SK-N-SH treated with all-trans-retinoic acid at 6 μM for 48 hours (cell line): ENCODE measurements around the gene GSG1.

ENCODE experiments used
- ATAC-seq: fragments of 200-7000 bp; cut with Tn5 transposase; 3 replicates; pipeline ENCODE4 v1.9.1; 2020; ENCODE audit warnings: mild to moderate bottlenecking, moderate library complexity
- BACH2 ChIP-seq: fragments of 250-450 bp; sonication (Bioruptor Pico); IDR thresholded peaks from 2 replicates; pipeline ENCODE4 v1.9.0; 2021; ENCODE audit warnings: mild to moderate bottlenecking, borderline replicate concordance
- CSDC2 ChIP-seq: fragments of 250-450 bp; sonication (Bioruptor Pico); IDR thresholded peaks from 2 replicates; pipeline ENCODE4 v1.5.0; 2020; ENCODE audit warnings: mild to moderate bottlenecking, moderate library complexity
- ESRRG ChIP-seq: fragments of 250-450 bp; sonication (Bioruptor Pico); IDR thresholded peaks from 2 replicates; pipeline ENCODE4 v1.6.1; 2021; ENCODE audit warnings: mild to moderate bottlenecking
- GLIS3 ChIP-seq: fragments of 250-450 bp; sonication (Bioruptor Pico); IDR thresholded peaks from 2 replicates; pipeline ENCODE4 v1.5.0; 2020; ENCODE audit warnings: mild to moderate bottlenecking, moderate library complexity
- ISL1 ChIP-seq: fragments of 250-450 bp; sonication (Bioruptor Pico); IDR thresholded peaks from 2 replicates; pipeline ENCODE4 v2.1.2; 2022; ENCODE audit warnings: mild to moderate bottlenecking, moderate library complexity
- OSR1 ChIP-seq: fragments of 250-450 bp; sonication (Bioruptor Pico); IDR thresholded peaks from 2 replicates; pipeline ENCODE4 v1.8.0; 2022; ENCODE audit warnings: moderate library complexity, mild to moderate bottlenecking, inconsistent platforms
- PPARA ChIP-seq: fragments of 250-450 bp; sonication (Bioruptor Pico); IDR thresholded peaks from 2 replicates; pipeline ENCODE4 v1.5.0; 2020; ENCODE audit warnings: mild to moderate bottlenecking, borderline replicate concordance
- RARB ChIP-seq: fragments of 250-450 bp; sonication (Bioruptor Pico); IDR thresholded peaks from 2 replicates; pipeline ENCODE4 v1.8.0; 2021; ENCODE audit warnings: mild to moderate bottlenecking, moderate library complexity
- SNAI2 ChIP-seq: fragments of 250-450 bp; sonication (Bioruptor Pico); IDR thresholded peaks from 2 replicates; pipeline ENCODE4 v1.5.0; 2020; ENCODE audit warnings: mild to moderate bottlenecking, moderate library complexity
- TCF4 ChIP-seq: fragments of 250-450 bp; sonication (Bioruptor Pico); IDR thresholded peaks from 2 replicates; pipeline ENCODE4 v1.8.0; 2021; ENCODE audit warnings: mild to moderate bottlenecking, moderate library complexity, borderline replicate concordance
- ZC3H10 ChIP-seq: fragments of 250-450 bp; sonication (Bioruptor Pico); IDR thresholded peaks from 2 replicates; pipeline ENCODE4 v1.5.1; 2021; ENCODE audit warnings: mild to moderate bottlenecking, moderate library complexity
- ZFP3 ChIP-seq: fragments of 250-450 bp; sonication (Bioruptor Pico); IDR thresholded peaks from 2 replicates; pipeline ENCODE4 v1.5.0; 2020; ENCODE audit warnings: mild to moderate bottlenecking, moderate library complexity
- ZFP30 ChIP-seq: fragments of 450-650 bp; formaldehyde crosslinking; IDR thresholded peaks from 2 replicates; pipeline ENCODE4 v1.5.0; 2022; ENCODE audit warnings: mild to moderate bottlenecking, moderate library complexity
- ZNF565 ChIP-seq: fragments of 450-650 bp; formaldehyde crosslinking; conservative IDR thresholded peaks from 2 replicates; pipeline ENCODE4 v1.5.0; 2020; ENCODE audit warnings: low read depth, mild to moderate bottlenecking, moderate library complexity
- ZNF70 ChIP-seq: fragments of 450-650 bp; formaldehyde crosslinking; IDR thresholded peaks from 2 replicates; pipeline ENCODE4 v1.5.0; 2020; ENCODE audit warnings: mild to moderate bottlenecking, moderate library complexity
- ZNF8 ChIP-seq: fragments of 450-650 bp; formaldehyde crosslinking; IDR thresholded peaks from 2 replicates; pipeline ENCODE4 v1.5.0; 2020; ENCODE audit warnings: mild to moderate bottlenecking, moderate library complexity
- TF ChIP-seq, protein P1 (sequence below): fragments of 250-450 bp; sonication (Bioruptor Pico); IDR thresholded peaks from 2 replicates; pipeline ENCODE4 v1.8.0; 2020; ENCODE audit warnings: mild to moderate bottlenecking, moderate library complexity, borderline replicate concordance
- TF ChIP-seq, protein P2 (sequence below): fragments of 250-450 bp; sonication (Bioruptor Pico); IDR thresholded peaks from 2 replicates; pipeline ENCODE4 v1.5.1; 2020; ENCODE audit warnings: low read depth, mild to moderate bottlenecking, moderate library complexity
- TF ChIP-seq, protein P3 (sequence below): fragments of 250-450 bp; sonication (Bioruptor Pico); IDR thresholded peaks from 2 replicates; pipeline ENCODE4 v1.5.1; 2021; ENCODE audit warnings: mild to moderate bottlenecking, moderate library complexity
- TF ChIP-seq, protein P4 (sequence below): fragments of 250-450 bp; sonication (Bioruptor Pico); IDR thresholded peaks from 2 replicates; pipeline ENCODE4 v1.8.0; 2021; ENCODE audit warnings: low read depth, mild to moderate bottlenecking, moderate library complexity, borderline replicate concordance
- TF ChIP-seq, protein P5 (sequence below): fragments of 250-450 bp; sonication (Bioruptor Pico); IDR thresholded peaks from 2 replicates; pipeline ENCODE4 v1.5.0; 2020; ENCODE audit warnings: mild to moderate bottlenecking, moderate library complexity

Gene GSG1

DNA sequence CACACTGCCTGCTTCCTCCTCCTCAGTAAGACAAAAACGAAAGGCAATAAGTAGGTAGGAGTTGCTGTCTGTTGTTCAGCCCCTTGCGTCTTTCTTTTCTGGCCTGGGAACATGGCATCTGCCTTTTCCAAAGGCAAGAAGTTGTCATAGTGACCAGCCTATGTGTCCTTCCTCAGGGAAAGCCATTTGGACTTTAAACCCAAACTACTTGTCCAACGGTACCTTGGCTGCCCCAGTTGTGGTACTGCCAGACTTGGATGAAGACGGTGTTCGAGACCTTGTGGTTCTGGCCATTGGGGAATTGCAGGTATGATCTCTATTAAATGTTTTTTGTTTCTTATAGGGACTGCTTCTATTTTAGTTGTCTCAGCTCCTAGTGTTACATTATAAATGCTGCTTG lies 40.8 kb downstream of the GSG1 start:
- TF ChIP-seq ZFP30 (CRISPR knock-in tag), result no peak
- TF ChIP-seq TCF4 (CRISPR knock-in tag), result no peak
- TF ChIP-seq, protein P1, sequence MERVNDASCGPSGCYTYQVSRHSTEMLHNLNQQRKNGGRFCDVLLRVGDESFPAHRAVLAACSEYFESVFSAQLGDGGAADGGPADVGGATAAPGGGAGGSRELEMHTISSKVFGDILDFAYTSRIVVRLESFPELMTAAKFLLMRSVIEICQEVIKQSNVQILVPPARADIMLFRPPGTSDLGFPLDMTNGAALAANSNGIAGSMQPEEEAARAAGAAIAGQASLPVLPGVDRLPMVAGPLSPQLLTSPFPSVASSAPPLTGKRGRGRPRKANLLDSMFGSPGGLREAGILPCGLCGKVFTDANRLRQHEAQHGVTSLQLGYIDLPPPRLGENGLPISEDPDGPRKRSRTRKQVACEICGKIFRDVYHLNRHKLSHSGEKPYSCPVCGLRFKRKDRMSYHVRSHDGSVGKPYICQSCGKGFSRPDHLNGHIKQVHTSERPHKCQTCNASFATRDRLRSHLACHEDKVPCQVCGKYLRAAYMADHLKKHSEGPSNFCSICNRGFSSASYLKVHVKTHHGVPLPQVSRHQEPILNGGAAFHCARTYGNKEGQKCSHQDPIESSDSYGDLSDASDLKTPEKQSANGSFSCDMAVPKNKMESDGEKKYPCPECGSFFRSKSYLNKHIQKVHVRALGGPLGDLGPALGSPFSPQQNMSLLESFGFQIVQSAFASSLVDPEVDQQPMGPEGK (CRISPR knock-in tag), result no peak
- TF ChIP-seq, protein P2, sequence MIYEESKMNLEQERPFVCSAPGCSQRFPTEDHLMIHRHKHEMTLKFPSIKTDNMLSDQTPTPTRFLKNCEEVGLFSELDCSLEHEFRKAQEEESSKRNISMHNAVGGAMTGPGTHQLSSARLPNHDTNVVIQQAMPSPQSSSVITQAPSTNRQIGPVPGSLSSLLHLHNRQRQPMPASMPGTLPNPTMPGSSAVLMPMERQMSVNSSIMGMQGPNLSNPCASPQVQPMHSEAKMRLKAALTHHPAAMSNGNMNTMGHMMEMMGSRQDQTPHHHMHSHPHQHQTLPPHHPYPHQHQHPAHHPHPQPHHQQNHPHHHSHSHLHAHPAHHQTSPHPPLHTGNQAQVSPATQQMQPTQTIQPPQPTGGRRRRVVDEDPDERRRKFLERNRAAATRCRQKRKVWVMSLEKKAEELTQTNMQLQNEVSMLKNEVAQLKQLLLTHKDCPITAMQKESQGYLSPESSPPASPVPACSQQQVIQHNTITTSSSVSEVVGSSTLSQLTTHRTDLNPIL (CRISPR knock-in tag), result no peak
- no peak for TF ChIP-seq ZNF565 (CRISPR knock-in tag)
- no peak for TF ChIP-seq ZFP3 (CRISPR knock-in tag)
- no peak for TF ChIP-seq ZC3H10 (CRISPR knock-in tag)
- TF ChIP-seq, protein P3, sequence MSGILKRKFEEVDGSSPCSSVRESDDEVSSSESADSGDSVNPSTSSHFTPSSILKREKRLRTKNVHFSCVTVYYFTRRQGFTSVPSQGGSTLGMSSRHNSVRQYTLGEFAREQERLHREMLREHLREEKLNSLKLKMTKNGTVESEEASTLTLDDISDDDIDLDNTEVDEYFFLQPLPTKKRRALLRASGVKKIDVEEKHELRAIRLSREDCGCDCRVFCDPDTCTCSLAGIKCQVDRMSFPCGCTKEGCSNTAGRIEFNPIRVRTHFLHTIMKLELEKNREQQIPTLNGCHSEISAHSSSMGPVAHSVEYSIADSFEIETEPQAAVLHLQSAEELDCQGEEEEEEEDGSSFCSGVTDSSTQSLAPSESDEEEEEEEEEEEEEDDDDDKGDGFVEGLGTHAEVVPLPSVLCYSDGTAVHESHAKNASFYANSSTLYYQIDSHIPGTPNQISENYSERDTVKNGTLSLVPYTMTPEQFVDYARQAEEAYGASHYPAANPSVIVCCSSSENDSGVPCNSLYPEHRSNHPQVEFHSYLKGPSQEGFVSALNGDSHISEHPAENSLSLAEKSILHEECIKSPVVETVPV (CRISPR knock-in tag), result no peak
- TF ChIP-seq SNAI2 (CRISPR knock-in tag), result no peak
- TF ChIP-seq BACH2 (CRISPR knock-in tag), result no peak
- no peak for TF ChIP-seq CSDC2 (CRISPR knock-in tag)
- no peak for TF ChIP-seq GLIS3 (CRISPR knock-in tag)
- TF ChIP-seq, protein P4, sequence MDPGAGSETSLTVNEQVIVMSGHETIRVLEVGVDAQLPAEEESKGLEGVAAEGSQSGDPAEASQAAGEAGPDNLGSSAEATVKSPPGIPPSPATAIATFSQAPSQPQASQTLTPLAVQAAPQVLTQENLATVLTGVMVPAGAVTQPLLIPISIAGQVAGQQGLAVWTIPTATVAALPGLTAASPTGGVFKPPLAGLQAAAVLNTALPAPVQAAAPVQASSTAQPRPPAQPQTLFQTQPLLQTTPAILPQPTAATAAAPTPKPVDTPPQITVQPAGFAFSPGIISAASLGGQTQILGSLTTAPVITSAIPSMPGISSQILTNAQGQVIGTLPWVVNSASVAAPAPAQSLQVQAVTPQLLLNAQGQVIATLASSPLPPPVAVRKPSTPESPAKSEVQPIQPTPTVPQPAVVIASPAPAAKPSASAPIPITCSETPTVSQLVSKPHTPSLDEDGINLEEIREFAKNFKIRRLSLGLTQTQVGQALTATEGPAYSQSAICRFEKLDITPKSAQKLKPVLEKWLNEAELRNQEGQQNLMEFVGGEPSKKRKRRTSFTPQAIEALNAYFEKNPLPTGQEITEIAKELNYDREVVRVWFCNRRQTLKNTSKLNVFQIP, result no peak
- no peak for TF ChIP-seq PPARA (CRISPR knock-in tag)
- no peak for TF ChIP-seq RARB (CRISPR knock-in tag)
- no peak for TF ChIP-seq OSR1 (CRISPR knock-in tag)
- TF ChIP-seq, protein P5, sequence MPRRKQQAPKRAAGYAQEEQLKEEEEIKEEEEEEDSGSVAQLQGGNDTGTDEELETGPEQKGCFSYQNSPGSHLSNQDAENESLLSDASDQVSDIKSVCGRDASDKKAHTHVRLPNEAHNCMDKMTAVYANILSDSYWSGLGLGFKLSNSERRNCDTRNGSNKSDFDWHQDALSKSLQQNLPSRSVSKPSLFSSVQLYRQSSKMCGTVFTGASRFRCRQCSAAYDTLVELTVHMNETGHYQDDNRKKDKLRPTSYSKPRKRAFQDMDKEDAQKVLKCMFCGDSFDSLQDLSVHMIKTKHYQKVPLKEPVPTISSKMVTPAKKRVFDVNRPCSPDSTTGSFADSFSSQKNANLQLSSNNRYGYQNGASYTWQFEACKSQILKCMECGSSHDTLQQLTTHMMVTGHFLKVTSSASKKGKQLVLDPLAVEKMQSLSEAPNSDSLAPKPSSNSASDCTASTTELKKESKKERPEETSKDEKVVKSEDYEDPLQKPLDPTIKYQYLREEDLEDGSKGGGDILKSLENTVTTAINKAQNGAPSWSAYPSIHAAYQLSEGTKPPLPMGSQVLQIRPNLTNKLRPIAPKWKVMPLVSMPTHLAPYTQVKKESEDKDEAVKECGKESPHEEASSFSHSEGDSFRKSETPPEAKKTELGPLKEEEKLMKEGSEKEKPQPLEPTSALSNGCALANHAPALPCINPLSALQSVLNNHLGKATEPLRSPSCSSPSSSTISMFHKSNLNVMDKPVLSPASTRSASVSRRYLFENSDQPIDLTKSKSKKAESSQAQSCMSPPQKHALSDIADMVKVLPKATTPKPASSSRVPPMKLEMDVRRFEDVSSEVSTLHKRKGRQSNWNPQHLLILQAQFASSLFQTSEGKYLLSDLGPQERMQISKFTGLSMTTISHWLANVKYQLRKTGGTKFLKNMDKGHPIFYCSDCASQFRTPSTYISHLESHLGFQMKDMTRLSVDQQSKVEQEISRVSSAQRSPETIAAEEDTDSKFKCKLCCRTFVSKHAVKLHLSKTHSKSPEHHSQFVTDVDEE (CRISPR knock-in tag), result no peak

DNA sequence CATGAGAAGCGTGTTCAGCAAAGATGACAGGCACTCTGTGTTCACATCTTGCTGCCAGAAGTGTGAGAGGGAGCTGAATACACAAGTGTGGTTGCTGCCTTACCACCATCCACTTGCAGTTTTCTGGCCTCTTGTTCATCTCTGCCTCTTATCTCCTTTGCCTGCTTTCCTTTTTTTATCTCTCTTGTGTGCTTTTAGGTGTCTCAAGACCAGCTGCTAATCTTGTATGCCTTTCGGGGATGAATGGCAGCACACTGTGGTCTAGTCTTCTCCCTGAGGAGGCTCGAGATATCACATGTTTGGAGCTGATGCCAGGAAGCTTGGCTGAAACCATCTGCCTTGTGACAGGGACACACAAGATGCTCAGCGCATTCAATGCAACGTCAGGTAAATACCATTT lies 42.1 kb downstream of the GSG1 start:
- no peak for ATAC-seq
- TF ChIP-seq ISL1 (no peak), ZNF70 (no peak), CSDC2 (CRISPR knock-in tag) (no peak), ESRRG (CRISPR knock-in tag) (no peak), PPARA (CRISPR knock-in tag) (no peak), ZC3H10 (CRISPR knock-in tag) (no peak), ZNF8 (CRISPR knock-in tag) (no peak), GLIS3 (CRISPR knock-in tag) (no peak), BACH2 (CRISPR knock-in tag) (no peak)
- TF ChIP-seq, protein P3 (CRISPR knock-in tag), result no peak

More for the DNA sequence above, 40.8 kb downstream of the GSG1 start:
- no peak for ATAC-seq
